HepG2 (cell line): ENCODE results near the gene CDKN1A. TPM values are rescaled to one million over a fixed set of nuclear protein-coding genes. Genes with fewer than 3 reads are reported as not detected.

Experiments
- ATAC-seq: fragments of 200-7000 bp; cut with Tn5 transposase; 3 replicates; pipeline ENCODE4 v1.9.1; 2020; ENCODE audit warnings: mild to moderate bottlenecking, moderate library complexity
- BruUV-seq: library from RNA; stranded (reverse); fragments of 400-500 nt; replicated peaks from 2 replicates; lab custom pipeline; 2021; lab: Mats Ljungman, UMichigan
- CTCF ChIA-PET: fragments of 300-600 bp; formaldehyde crosslinking; extraction: SDS; loops from one replicate; lab custom pipeline; 2021; ENCODE audit warnings: low total read pairs, inconsistent platforms, low intra/inter-chr PET ratio; lab: Yijun Ruan, JAX
- POLR2A ChIA-PET: fragments of 350-600 bp; sonication (Branson Sonifier 250); formaldehyde crosslinking; loops from one replicate; lab custom pipeline; 2020; ENCODE audit warnings: antibody characterized with exemption, inconsistent platforms; lab: Yijun Ruan, JAX
- DNase-seq: peaks from one replicate; pipeline ENCODE4 v3.0.0-alpha.2; 2015; ENCODE audit warnings: low spot score
- FAIRE-seq: peaks from 3 replicates; lab custom pipeline; 2011; peaks lifted over from hg19 to GRCh38; lab: Jason Lieb, UNC
- H2AFZ ChIP-seq: one replicate; pipeline ENCODE4 v1.6.1; 2011; ENCODE audit warnings: low read length, inconsistent platforms
- H3K27ac ChIP-seq: fragments of 300-600 bp; 3 replicates; pipeline ENCODE4 v1.8.0; 2011; ENCODE audit warnings: mixed run types, mild to moderate bottlenecking, mixed read lengths, low read length, inconsistent platforms; ENCODE audit not compliant: insufficient read depth; ENCODE audit errors: extremely low read length
- H3K27me3 ChIP-seq, 2 experiments: fragments of 200-600 bp in 1 of 2; 2 replicates in 1 of 2; 3 replicates in 1 of 2; pipeline versions ENCODE4 v1.6.0 to v1.8.0; 2011; ENCODE audit warnings: low read length in 2 of 2, mild to moderate bottlenecking in 2 of 2, moderate library complexity in 2 of 2, inconsistent platforms in 1 of 2; ENCODE audit not compliant: insufficient read depth in 2 of 2, control insufficient read depth in 1 of 2
- H3K36me3 ChIP-seq, 2 experiments: fragments of 200-600 bp in 1 of 2; replicated peaks in 1 of 2; 2 replicates in 1 of 2; 3 replicates in 1 of 2; pipeline versions ENCODE4 v1.5.1 to v1.8.0; 2011; ENCODE audit warnings: low read length in 2 of 2, inconsistent platforms in 1 of 2; ENCODE audit not compliant: insufficient read depth in 2 of 2, control insufficient read depth in 1 of 2
- H3K4me1 ChIP-seq: 2 replicates; pipeline ENCODE4 v1.5.1; 2012; ENCODE audit warnings: low read length, inconsistent platforms; ENCODE audit not compliant: insufficient read depth
- H3K4me2 ChIP-seq: 2 replicates; pipeline ENCODE4 v1.6.0; 2011; ENCODE audit warnings: low read depth, low read length, inconsistent platforms
- H3K4me3 ChIP-seq, 3 experiments: fragments of 200-600 bp in 1 of 3; sonication (generic), shearing (Covaris generic) in 1 of 3; replicated peaks in 1 of 3; 2 replicates each; pipeline ENCODE4 v1.5.1; 2011 to 2016; ENCODE audit warnings: low read length in 3 of 3, inconsistent platforms in 2 of 3, low read depth in 2 of 3, mild to moderate bottlenecking in 2 of 3, control low read depth in 1 of 3, mixed read lengths in 1 of 3; ENCODE audit not compliant: insufficient read depth in 1 of 3
- H3K79me2 ChIP-seq: one replicate; pipeline ENCODE4 v1.6.1; 2011; ENCODE audit warnings: low read length, inconsistent platforms; ENCODE audit not compliant: insufficient read depth
- H3K9ac ChIP-seq: 2 replicates; pipeline ENCODE4 v1.6.0; 2011; ENCODE audit warnings: mild to moderate bottlenecking, low read depth, low read length, inconsistent platforms; ENCODE audit not compliant: insufficient read depth
- H3K9me3 ChIP-seq: 2 replicates; pipeline ENCODE4 v1.5.1; 2012; ENCODE audit warnings: mild to moderate bottlenecking, low read length
- H4K20me1 ChIP-seq: 2 replicates; pipeline ENCODE4 v1.6.0; 2011; ENCODE audit warnings: inconsistent platforms, mild to moderate bottlenecking, low read length, moderate library complexity; ENCODE audit not compliant: insufficient read depth
- ATM ChIP-seq: fragments of 450-650 bp; IDR thresholded peaks from 2 replicates; pipeline ENCODE4 v1.7.1; 2017; ENCODE audit warnings: mild to moderate bottlenecking, borderline replicate concordance
- CTCF ChIP-seq: sonication (generic); formaldehyde crosslinking; IDR thresholded peaks from 2 replicates; pipeline ENCODE4 v1.5.0; 2020; ENCODE audit warnings: mild to moderate bottlenecking, missing genetic modification reagents, moderate library complexity
- KLF6 ChIP-seq: IDR thresholded peaks from 2 replicates; pipeline ENCODE4 v1.8.0; 2016; ENCODE audit warnings: missing biosample characterization, missing genetic modification reagents
- STAG1 ChIP-seq: sonication (generic); formaldehyde crosslinking; IDR thresholded peaks from 2 replicates; pipeline ENCODE4 v1.4.0; 2020; ENCODE audit warnings: missing genetic modification reagents
- ZFAT ChIP-seq: sonication (generic); formaldehyde crosslinking; conservative IDR thresholded peaks from 2 replicates; pipeline ENCODE4 v1.8.1; 2023; ENCODE audit warnings: missing genetic modification reagents, inconsistent platforms
- ZKSCAN1 ChIP-seq: fragments of 150-350 bp; IDR thresholded peaks from 2 replicates; pipeline ENCODE4 v1.6.1; 2014; ENCODE audit warnings: low read length
- ZNF33B ChIP-seq: sonication (generic); formaldehyde crosslinking; IDR thresholded peaks from 2 replicates; pipeline ENCODE4 v1.5.1; 2020; ENCODE audit warnings: mild to moderate bottlenecking, missing genetic modification reagents
- WGBS: methylation state at CpG from one replicate; pipeline ENCODE4 v1.1.6; 2017; ENCODE audit warnings: low lambda C conversion rate; 5-methylcytosine and 5-hydroxymethylcytosine counted together
- in situ Hi-C: cut with HindIII; loops from 2 replicates; pipeline ENCODE4 v1.10.0; 2017; ENCODE audit warnings: low pct_unique_long_range_greater_than_20kb; ENCODE audit not compliant: extremely low pct_ligation_motif_present
- intact Hi-C: fragments of 100-400 bp; cut with micrococcal nuclease; formaldehyde crosslinking; loops from one replicate; pipeline ENCODE4 v1.10.0; 2022; ENCODE audit not compliant: unreplicated experiment
- polyA plus RNA-seq, 8 experiments: library from polyadenylated mRNA; depleted of rRNA in 3 of 8; stranded (reverse) in 7 of 8; unstranded in 1 of 8; fragments of >200 nt; fragmentation: Illumina TruSeq in 4 of 8; extraction: Trizol in 4 of 8; gene quantifications; 2 replicates each; pipeline versions ENCODE4 v1.2.1 to v1.2.3, GENCODE V29; 2011 to 2016; ENCODE audit warnings: low read depth in 4 of 8, missing spikeins in 1 of 8, mixed read lengths in 1 of 8; ENCODE audit not compliant: insufficient read depth in 1 of 8
- total RNA-seq, 5 experiments: library from RNA; depleted of rRNA; stranded (reverse); fragments of >200 nt; fragmentation: Illumina TruSeq; extraction: Trizol; gene quantifications; 2 replicates each; pipeline ENCODE4 v1.2.3, GENCODE V29; 2016; ENCODE audit warnings: low read depth in 1 of 5
- TF ChIP-seq, protein P1 (sequence below): sonication (generic); formaldehyde crosslinking; IDR thresholded peaks from 2 replicates; pipeline ENCODE4 v1.4.0; 2020; ENCODE audit warnings: missing genetic modification reagents, borderline replicate concordance
- TF ChIP-seq, protein P2 (sequence below): sonication (generic); formaldehyde crosslinking; IDR thresholded peaks from 2 replicates; pipeline ENCODE4 v1.8.1; 2023; ENCODE audit warnings: mild to moderate bottlenecking, moderate library complexity, missing genetic modification reagents
- TF ChIP-seq, protein P3 (sequence below): sonication (generic); formaldehyde crosslinking; IDR thresholded peaks from 2 replicates; pipeline ENCODE4 v1.4.0; 2020; ENCODE audit warnings: missing genetic modification reagents

Gene CDKN1A
- total and polyA plus RNA-seq, 2 of the 13 experiments (the other 11 are each of a cell fraction or from before 2014, with no cell fraction given) = 60.7 to 92.1 TPM

DNA sequence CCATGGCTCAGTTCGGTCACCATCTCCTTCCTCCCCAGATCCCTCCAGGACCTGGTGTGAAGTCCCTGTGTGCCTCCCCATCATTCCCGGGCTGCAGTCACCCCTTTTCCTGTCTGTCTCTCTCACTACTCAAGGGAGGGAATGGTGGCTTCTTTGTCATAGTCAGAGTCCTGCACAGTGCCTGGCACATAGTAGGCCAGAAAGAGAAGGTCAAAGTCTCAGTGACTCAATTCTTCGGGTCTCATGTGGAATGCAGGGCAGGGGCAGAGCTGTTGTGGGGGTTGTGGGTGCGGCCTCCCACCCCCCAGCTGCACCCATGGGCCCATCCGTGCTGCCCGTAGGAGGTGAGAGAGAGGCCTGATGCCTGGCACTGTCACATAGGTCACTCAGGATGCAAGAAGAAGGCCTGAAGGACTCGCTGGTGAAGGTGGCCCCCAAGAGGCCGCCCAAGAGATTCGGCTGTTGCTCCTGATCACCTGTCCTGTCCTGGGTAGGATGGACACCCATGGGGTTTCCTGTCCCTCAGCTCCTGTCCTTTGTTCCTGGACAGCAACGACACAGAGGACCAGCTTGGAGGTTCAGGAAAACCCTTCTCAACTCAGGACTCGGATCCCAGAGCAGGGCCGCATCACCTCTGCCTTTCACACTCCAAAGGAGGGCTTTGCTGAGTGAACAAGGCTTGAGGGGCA is 53.3 kb downstream of the CDKN1A start:
- in situ Hi-C loops (no loop called here), intact Hi-C loops (no loop called here)
- H4K20me1 ChIP-seq = no peaks in the 10 kb centered on the region
- no peak overlapping the region for H2AFZ ChIP-seq
- H3K4me2 ChIP-seq = no peak overlapping the region
- no peaks in the 10 kb centered on the region for H3K4me1 ChIP-seq
- DNase-seq = no peak
- BruUV-seq = no TSS peak
- no peaks in the 10 kb centered on the region for H3K9me3 ChIP-seq
- WGBS = 21% methylated on average over 9 of the region's 12 CpGs
- FAIRE-seq = no peak
- ChIA-PET POLR2A (no interaction called here), CTCF (no interaction called here)
- peak; percentile 19; the same call in 2 of the 3 replicates for ATAC-seq
- H3K27me3 ChIP-seq = peaks cover 14 to 72% of the 10 kb centered on the region in 2 experiments
- no peaks in the 10 kb centered on the region for H3K79me2 ChIP-seq
- H3K9ac ChIP-seq = no peak overlapping the region
- H3K36me3 ChIP-seq = no peaks in the 10 kb centered on the region
- TF ChIP-seq STAG1 (CRISPR knock-in tag) (peak; percentile 45), ZNF33B (CRISPR knock-in tag) (no peak), ZKSCAN1 (peak; percentile 72; the same call in 1 of the 2 replicates), CTCF (CRISPR knock-in tag) (peak; percentile 37; the same call in 1 of the 2 replicates)
- TF ChIP-seq, all 625 proteins: peak for 3
- no peak overlapping the region for H3K4me3 ChIP-seq
- no peak overlapping the region for H3K27ac ChIP-seq

- Histone ChIP-seq H3K9ac (no peak overlapping the region), H2AFZ (no peak overlapping the region), H4K20me1 (no peaks in the 10 kb centered on the region), H3K9me3 (no peaks in the 10 kb centered on the region), H3K4me2 (no peak overlapping the region), H3K27ac (no peak overlapping the region), H3K4me1 (no peaks in the 10 kb centered on the region), H3K4me3 (no peak overlapping the region), H3K27me3 (peaks cover 13 to 80% of the 10 kb centered on the region in 2 experiments), H3K79me2 (no peaks in the 10 kb centered on the region), H3K36me3 (no peaks in the 10 kb centered on the region)
- no TSS peak for BruUV-seq
- ATAC-seq = no peak
- WGBS = 20% methylated on average over 5 of the region's 5 CpGs
- intact Hi-C loops = no loop called here
- CTCF ChIA-PET = no interaction called here
- POLR2A ChIA-PET = interaction anchor here (0.6 kb wide), 1 partner anchor 154 kb away, joined by 3 read pairs; no protein-coding TSS in a partner anchor
- no peak for DNase-seq
- in situ Hi-C loops = no loop called here
- FAIRE-seq = no peak
- TF ChIP-seq, protein P1, sequence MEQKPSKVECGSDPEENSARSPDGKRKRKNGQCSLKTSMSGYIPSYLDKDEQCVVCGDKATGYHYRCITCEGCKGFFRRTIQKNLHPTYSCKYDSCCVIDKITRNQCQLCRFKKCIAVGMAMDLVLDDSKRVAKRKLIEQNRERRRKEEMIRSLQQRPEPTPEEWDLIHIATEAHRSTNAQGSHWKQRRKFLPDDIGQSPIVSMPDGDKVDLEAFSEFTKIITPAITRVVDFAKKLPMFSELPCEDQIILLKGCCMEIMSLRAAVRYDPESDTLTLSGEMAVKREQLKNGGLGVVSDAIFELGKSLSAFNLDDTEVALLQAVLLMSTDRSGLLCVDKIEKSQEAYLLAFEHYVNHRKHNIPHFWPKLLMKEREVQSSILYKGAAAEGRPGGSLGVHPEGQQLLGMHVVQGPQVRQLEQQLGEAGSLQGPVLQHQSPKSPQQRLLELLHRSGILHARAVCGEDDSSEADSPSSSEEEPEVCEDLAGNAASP = no peak
- TF ChIP-seq ATM = no peak
- TF ChIP-seq, protein P2, sequence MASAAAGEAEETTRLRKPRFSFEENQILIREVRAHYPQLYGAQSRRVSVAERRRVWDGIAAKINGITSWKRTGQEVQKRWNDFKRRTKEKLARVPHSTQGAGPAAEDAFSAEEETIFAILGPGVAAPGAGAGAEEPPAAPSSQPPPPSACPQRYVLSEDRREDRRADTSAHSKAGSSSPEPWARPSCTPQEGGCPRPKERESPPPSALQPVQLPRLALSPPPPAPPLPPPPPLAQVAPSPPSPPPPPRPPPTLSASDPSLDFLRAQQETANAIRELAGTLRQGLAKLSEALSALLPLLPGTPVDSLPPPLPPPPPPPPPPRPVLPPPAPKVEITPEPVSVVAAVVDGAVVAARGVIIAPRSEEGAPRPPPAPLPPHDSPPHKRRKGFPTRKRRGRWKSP (CRISPR knock-in tag) = no peak
- no peak for TF ChIP-seq ZFAT (CRISPR knock-in tag)
- no peak for TF ChIP-seq KLF6
- TF ChIP-seq, protein P3, sequence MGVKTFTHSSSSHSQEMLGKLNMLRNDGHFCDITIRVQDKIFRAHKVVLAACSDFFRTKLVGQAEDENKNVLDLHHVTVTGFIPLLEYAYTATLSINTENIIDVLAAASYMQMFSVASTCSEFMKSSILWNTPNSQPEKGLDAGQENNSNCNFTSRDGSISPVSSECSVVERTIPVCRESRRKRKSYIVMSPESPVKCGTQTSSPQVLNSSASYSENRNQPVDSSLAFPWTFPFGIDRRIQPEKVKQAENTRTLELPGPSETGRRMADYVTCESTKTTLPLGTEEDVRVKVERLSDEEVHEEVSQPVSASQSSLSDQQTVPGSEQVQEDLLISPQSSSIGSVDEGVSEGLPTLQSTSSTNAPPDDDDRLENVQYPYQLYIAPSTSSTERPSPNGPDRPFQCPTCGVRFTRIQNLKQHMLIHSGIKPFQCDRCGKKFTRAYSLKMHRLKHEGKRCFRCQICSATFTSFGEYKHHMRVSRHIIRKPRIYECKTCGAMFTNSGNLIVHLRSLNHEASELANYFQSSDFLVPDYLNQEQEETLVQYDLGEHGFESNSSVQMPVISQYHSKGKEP = no peak
Measured at GRCh38 chr6:36733300-36733699, 54.8 kb downstream of the CDKN1A start.
